H9 (cell line): Measurements from ENCODE around the gene ARNT2. TPM values are rescaled to one million over a fixed set of nuclear protein-coding genes. Genes with fewer than 3 reads are reported as not detected.

ENCODE experiments used
- DNase-seq: peaks from one replicate; pipeline ENCODE4 v3.0.0-alpha.2; 2017
- H2AFZ ChIP-seq: one replicate; pipeline ENCODE4 v1.6.1; 2013; ENCODE audit warnings: mild to moderate bottlenecking, low read length, control low read depth, moderate library complexity
- H2AK5ac ChIP-seq: 2 replicates; pipeline ENCODE4 v1.6.1; 2013; ENCODE audit warnings: low read length, control low read depth, mixed read lengths; ENCODE audit not compliant: insufficient read length
- H2BK120ac ChIP-seq: one replicate; pipeline ENCODE4 v1.6.1; 2013; ENCODE audit warnings: low read depth, mild to moderate bottlenecking, low read length, control low read depth, inconsistent platforms; ENCODE audit not compliant: poor library complexity, severe bottlenecking
- H2BK12ac ChIP-seq: 2 replicates; pipeline ENCODE4 v1.6.1; 2013; ENCODE audit warnings: low read length, control low read depth, mixed read lengths, low read depth; ENCODE audit not compliant: insufficient read length
- H2BK15ac ChIP-seq: 2 replicates; pipeline ENCODE4 v1.6.1; 2013; ENCODE audit warnings: low read depth, low read length, control low read depth
- H2BK20ac ChIP-seq: one replicate; pipeline ENCODE4 v1.6.1; 2013; ENCODE audit warnings: low read depth, mild to moderate bottlenecking, low read length, control low read depth, inconsistent platforms; ENCODE audit not compliant: poor library complexity, severe bottlenecking
- H2BK5ac ChIP-seq: 2 replicates; pipeline ENCODE4 v1.6.1; 2013; ENCODE audit warnings: low read length, control low read depth, mixed read lengths; ENCODE audit not compliant: insufficient read length
- H3K14ac ChIP-seq: 2 replicates; pipeline ENCODE4 v1.6.1; 2013; ENCODE audit warnings: low read length, control low read depth; ENCODE audit not compliant: insufficient read depth
- H3K18ac ChIP-seq: 2 replicates; pipeline ENCODE4 v1.6.1; 2013; ENCODE audit warnings: low read depth, mild to moderate bottlenecking, mixed read lengths, low read length, control low read depth; ENCODE audit not compliant: insufficient read length
- H3K23ac ChIP-seq: 2 replicates; pipeline ENCODE4 v1.6.1; 2013; ENCODE audit warnings: low read length, control low read depth, mixed read lengths, low read depth; ENCODE audit not compliant: insufficient read length
- H3K23me2 ChIP-seq: 2 replicates; pipeline ENCODE4 v1.6.1; 2013; ENCODE audit warnings: low read depth, mild to moderate bottlenecking, mixed read lengths, low read length, control low read depth; ENCODE audit not compliant: insufficient read length, poor library complexity, severe bottlenecking
- H3K27ac ChIP-seq: 2 replicates; pipeline ENCODE4 v1.5.1; 2013; ENCODE audit warnings: low read length, control low read depth, mixed read lengths, low read depth; ENCODE audit not compliant: insufficient read length
- H3K27me3 ChIP-seq: 2 replicates; pipeline ENCODE4 v1.6.1; 2013; ENCODE audit warnings: low read length, control low read depth, inconsistent platforms; ENCODE audit not compliant: insufficient read depth
- H3K4ac ChIP-seq: 2 replicates; pipeline ENCODE4 v1.6.1; 2013; ENCODE audit warnings: low read depth, mild to moderate bottlenecking, control low read depth, inconsistent platforms, low read length, moderate library complexity
- H3K4me1 ChIP-seq: 2 replicates; pipeline ENCODE4 v1.6.1; 2013; ENCODE audit warnings: low read length, control low read depth, inconsistent platforms; ENCODE audit not compliant: insufficient read depth
- H3K4me2 ChIP-seq: 2 replicates; pipeline ENCODE4 v1.6.1; 2013; ENCODE audit warnings: low read length, control low read depth, mixed read lengths; ENCODE audit not compliant: insufficient read length, insufficient read depth
- H3K56ac ChIP-seq: 2 replicates; pipeline ENCODE4 v1.6.1; 2013; ENCODE audit warnings: low read depth, mild to moderate bottlenecking, mixed read lengths, low read length, control low read depth; ENCODE audit not compliant: insufficient read length
- H3K79me1 ChIP-seq: 2 replicates; pipeline ENCODE4 v1.6.1; 2013; ENCODE audit warnings: low read depth, mild to moderate bottlenecking, moderate library complexity, low read length, control low read depth, inconsistent platforms; ENCODE audit not compliant: insufficient read depth, poor library complexity, severe bottlenecking
- H3K79me2 ChIP-seq: 2 replicates; pipeline ENCODE4 v1.6.1; 2013; ENCODE audit warnings: low read length, control low read depth, inconsistent platforms; ENCODE audit not compliant: insufficient read depth
- H3K9ac ChIP-seq: 2 replicates; pipeline ENCODE4 v1.6.1; 2013; ENCODE audit warnings: low read length, control low read depth, mixed read lengths; ENCODE audit not compliant: insufficient read length; ENCODE audit errors: extremely low read depth
- H3K9me3 ChIP-seq: one replicate; pipeline ENCODE4 v1.6.1; 2013; ENCODE audit warnings: low read depth, low read length, inconsistent platforms; ENCODE audit not compliant: control insufficient read depth
- H3T11ph ChIP-seq: one replicate; pipeline ENCODE4 v1.6.1; 2013; ENCODE audit warnings: mild to moderate bottlenecking, low read length, control low read depth, inconsistent platforms
- H4K20me1 ChIP-seq: one replicate; pipeline ENCODE4 v1.6.1; 2013; ENCODE audit not compliant: control insufficient read depth, insufficient read length, insufficient read depth
- H4K5ac ChIP-seq: 2 replicates; pipeline ENCODE4 v1.6.1; 2013; ENCODE audit warnings: low read depth, mild to moderate bottlenecking, mixed read lengths, low read length, control low read depth; ENCODE audit not compliant: insufficient read length
- H4K8ac ChIP-seq: replicated peaks from 2 replicates; pipeline ENCODE4 v1.6.1; 2013; ENCODE audit warnings: low read length, control low read depth, mixed read lengths, low read depth; ENCODE audit not compliant: insufficient read length
- H4K91ac ChIP-seq: 2 replicates; pipeline ENCODE4 v1.6.1; 2013; ENCODE audit warnings: low read depth, mild to moderate bottlenecking, moderate library complexity, mixed read lengths, low read length, control low read depth; ENCODE audit not compliant: insufficient read length
- H3K27ac Mint-ChIP-seq, 3 experiments: 2 replicates in 2 of 3; 3 replicates in 1 of 3; pipeline ENCODE4 v1.8.0; 2020 to 2021; ENCODE audit warnings: mixed read lengths in 3 of 3, mild to moderate bottlenecking in 1 of 3, moderate library complexity in 1 of 3
- H3K27me3 Mint-ChIP-seq: 2 replicates; pipeline ENCODE4 v1.8.0; 2021; ENCODE audit warnings: low read depth, mild to moderate bottlenecking, moderate library complexity, mixed read lengths
- H3K36me3 Mint-ChIP-seq, 3 experiments: 2 replicates in 2 of 3; 3 replicates in 1 of 3; pipeline ENCODE4 v1.8.0; 2020 to 2021; ENCODE audit warnings: low read depth in 3 of 3, mixed read lengths in 3 of 3; ENCODE audit not compliant: insufficient read depth in 1 of 3
- H3K4me1 Mint-ChIP-seq, 2 experiments: 2 replicates each; pipeline ENCODE4 v1.8.0; 2020; ENCODE audit warnings: mixed read lengths in 2 of 2
- H3K4me3 Mint-ChIP-seq, 2 experiments: 2 replicates in 1 of 2; 3 replicates in 1 of 2; pipeline ENCODE4 v1.8.0; 2020 to 2021; ENCODE audit warnings: mild to moderate bottlenecking in 2 of 2, mixed read lengths in 2 of 2, moderate library complexity in 1 of 2
- H3K9me3 Mint-ChIP-seq, 2 experiments: 2 replicates in 1 of 2; 3 replicates in 1 of 2; pipeline ENCODE4 v1.8.0; 2020; ENCODE audit warnings: mild to moderate bottlenecking in 2 of 2, mixed read lengths in 2 of 2, moderate library complexity in 1 of 2
- WGBS: extraction: QIAGEN DNeasy Blood & Tissue Kit; methylation state at CpG from one replicate; pipeline ENCODE4 v1.1.7; 2013; ENCODE audit warnings: missing lambda C conversion rate, low lambda C conversion rate, mixed read lengths; ENCODE audit not compliant: insufficient read length; ENCODE audit errors: extremely low coverage; 5-methylcytosine and 5-hydroxymethylcytosine counted together
- total RNA-seq: library from RNA; stranded (reverse); gene quantifications from 2 replicates; pipeline ENCODE4 v1.2.1, GENCODE V29; 2021
- TF ChIP-seq, protein P1 (sequence below): fragments of 200-600 bp; sonication (generic); conservative IDR thresholded peaks from 3 replicates; pipeline ENCODE4 v1.8.0; 2021; ENCODE audit warnings: antibody characterized with exemption, mild to moderate bottlenecking

ARNT2 gene
- total RNA-seq, 1 experiment from 2014 or later = 10.5 TPM

DNA sequence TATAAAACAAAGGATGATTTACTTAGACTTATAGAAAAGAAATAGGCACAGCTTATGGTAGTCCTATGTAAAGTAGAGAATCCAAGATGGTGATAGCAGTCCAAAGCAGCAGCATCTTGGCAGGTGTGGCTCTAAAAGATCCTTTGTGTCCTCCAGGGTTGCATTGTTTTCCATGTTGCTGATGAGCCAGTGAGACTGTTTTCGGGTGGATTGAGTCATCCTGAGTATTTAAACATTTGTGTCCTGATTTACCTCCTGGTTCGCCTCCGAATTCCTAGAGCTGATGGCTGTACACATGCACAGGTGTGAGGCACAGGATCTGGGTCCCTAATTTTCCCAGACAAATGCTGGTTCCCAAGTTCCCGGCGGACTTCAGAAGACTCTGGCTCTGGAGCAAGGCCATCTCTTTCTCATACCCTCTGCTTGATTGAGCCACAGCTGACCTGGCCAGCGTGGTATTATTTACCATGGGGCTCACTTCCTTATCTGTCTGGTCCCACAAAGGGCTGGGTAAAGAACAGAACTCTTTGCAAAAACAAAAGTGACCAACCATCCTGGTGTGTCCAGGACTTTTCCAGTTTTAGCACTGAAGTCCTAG is 51.0 kb downstream of the ARNT2 start:
- Mint-ChIP-seq H3K4me3 (no peak overlapping the region), H3K36me3 (peaks cover 0 to 5% (median 2%) of the 10 kb centered on the region in 3 experiments; a peak in 3 of 7 replicates), H3K4me1 (peaks cover 33 to 37% of the 10 kb centered on the region in 2 experiments), H3K27ac (no peak overlapping the region; a peak in 1 of 7 replicates), H3K9me3 (0 out of 5 replicates have a peak, but pooled peaks cover 0 to 4% of the 10 kb centered on the region in 2 experiments), H3K27me3 (peaks cover 6% of the 10 kb centered on the region)
- no peaks in the 10 kb centered on the region for H3K79me1 ChIP-seq
- no peak overlapping the region for H4K5ac ChIP-seq
- peaks cover 9% of the 10 kb centered on the region; the same call in 1 of the 2 replicates for H3K4me1 ChIP-seq
- H3K18ac ChIP-seq = no peak overlapping the region
- WGBS = no CpG with 5 or more reads among the region's 6 CpGs
- TF ChIP-seq, protein P1, sequence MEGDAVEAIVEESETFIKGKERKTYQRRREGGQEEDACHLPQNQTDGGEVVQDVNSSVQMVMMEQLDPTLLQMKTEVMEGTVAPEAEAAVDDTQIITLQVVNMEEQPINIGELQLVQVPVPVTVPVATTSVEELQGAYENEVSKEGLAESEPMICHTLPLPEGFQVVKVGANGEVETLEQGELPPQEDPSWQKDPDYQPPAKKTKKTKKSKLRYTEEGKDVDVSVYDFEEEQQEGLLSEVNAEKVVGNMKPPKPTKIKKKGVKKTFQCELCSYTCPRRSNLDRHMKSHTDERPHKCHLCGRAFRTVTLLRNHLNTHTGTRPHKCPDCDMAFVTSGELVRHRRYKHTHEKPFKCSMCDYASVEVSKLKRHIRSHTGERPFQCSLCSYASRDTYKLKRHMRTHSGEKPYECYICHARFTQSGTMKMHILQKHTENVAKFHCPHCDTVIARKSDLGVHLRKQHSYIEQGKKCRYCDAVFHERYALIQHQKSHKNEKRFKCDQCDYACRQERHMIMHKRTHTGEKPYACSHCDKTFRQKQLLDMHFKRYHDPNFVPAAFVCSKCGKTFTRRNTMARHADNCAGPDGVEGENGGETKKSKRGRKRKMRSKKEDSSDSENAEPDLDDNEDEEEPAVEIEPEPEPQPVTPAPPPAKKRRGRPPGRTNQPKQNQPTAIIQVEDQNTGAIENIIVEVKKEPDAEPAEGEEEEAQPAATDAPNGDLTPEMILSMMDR = no peak
- no peak overlapping the region for H3K4me2 ChIP-seq
- H2BK5ac ChIP-seq = no peak overlapping the region
- H2AFZ ChIP-seq = no peak overlapping the region
- H3K56ac ChIP-seq = no peak overlapping the region
- no peak overlapping the region for H4K91ac ChIP-seq
- H3K9ac ChIP-seq = no peak overlapping the region
- H2AK5ac ChIP-seq = no peak overlapping the region
- no peak overlapping the region for H4K8ac ChIP-seq
- no peak overlapping the region for H2BK12ac ChIP-seq
- H3K23me2 ChIP-seq = no peaks in the 10 kb centered on the region
- no peaks in the 10 kb centered on the region for H3K9me3 ChIP-seq
- H3K4ac ChIP-seq = no peak overlapping the region
- no peak overlapping the region for H3K23ac ChIP-seq
- no peaks in the 10 kb centered on the region for H3K79me2 ChIP-seq
- H2BK120ac ChIP-seq = no peak overlapping the region
- H3K27me3 ChIP-seq = no peaks in the 10 kb centered on the region
- DNase-seq = no peak
- no peak overlapping the region for H3K14ac ChIP-seq
- H2BK15ac ChIP-seq = no peak overlapping the region
- H4K20me1 ChIP-seq = no peaks in the 10 kb centered on the region
- H3T11ph ChIP-seq = no peak overlapping the region
- no peak overlapping the region for H2BK20ac ChIP-seq
- no peak overlapping the region for H3K27ac ChIP-seq
